ENCODE data around the gene CIRBP.
"Not testable (repeated sequence)": the region's sequence is repeated elsewhere in the genome, so short reads cannot be mapped to it uniquely, and the experiment has no call there.

CIRBP gene

GRCh38 chr19:1292419-1293151 is 23.5 kb downstream of the CIRBP start:
- DNase-seq (ENCODE audit: low spot score): no peak

GRCh38 chr19:1293782-1294604 is 24.9 kb downstream of the CIRBP start:
- DNase-seq (ENCODE audit: low spot score): no peak

- DNase-seq (ENCODE audit: low spot score): no peak
Measured at GRCh38 chr19:1294688-1295087, 25.6 kb downstream of the CIRBP start.

GRCh38 chr19:1295169-1296012 is 26.3 kb downstream of the CIRBP start:
- DNase-seq (ENCODE audit: low spot score): no peak

- DNase-seq (ENCODE audit: low spot score): no peak
Measured at GRCh38 chr19:1296078-1296477, 26.9 kb downstream of the CIRBP start.

GRCh38 chr19:1296575-1297271 is 27.6 kb downstream of the CIRBP start:
- no peak for DNase-seq (ENCODE audit: low spot score)

- no peak for DNase-seq (ENCODE audit: low spot score)
Measured at GRCh38 chr19:1298235-1298634, 29.1 kb downstream of the CIRBP start.

- DNase-seq (ENCODE audit: low spot score): no peak
Measured at GRCh38 chr19:1299801-1300200, 30.7 kb downstream of the CIRBP start.

GRCh38 chr19:1300744-1301490 is 31.8 kb downstream of the CIRBP start:
- DNase-seq (ENCODE audit: low spot score): no peak

GRCh38 chr19:1302533-1303239 is 33.6 kb downstream of the CIRBP start:
- DNase-seq (ENCODE audit: low spot score): peak; percentile 84

- no peak for DNase-seq (ENCODE audit: low spot score)
Measured at GRCh38 chr19:1304197-1304924, 35.2 kb downstream of the CIRBP start.

GRCh38 chr19:1305354-1305753 is 36.2 kb downstream of the CIRBP start:
- not testable (repeated sequence) for DNase-seq (ENCODE audit: low spot score)

- no peak for DNase-seq (ENCODE audit: low spot score)
Measured at GRCh38 chr19:1307320-1307719, 38.2 kb downstream of the CIRBP start.

- no peak for DNase-seq (ENCODE audit: low spot score)
Measured at GRCh38 chr19:1307755-1308303, 38.7 kb downstream of the CIRBP start.

GRCh38 chr19:1308718-1309117 is 39.6 kb downstream of the CIRBP start:
- DNase-seq (ENCODE audit: low spot score): no peak

- DNase-seq (ENCODE audit: low spot score): no peak
Measured at GRCh38 chr19:1309977-1310852, 41.1 kb downstream of the CIRBP start.

GRCh38 chr19:1310853-1311180 is 41.7 kb downstream of the CIRBP start:
- DNase-seq (ENCODE audit: low spot score): no peak

- DNase-seq (ENCODE audit: low spot score): no peak
Measured at GRCh38 chr19:1311543-1312091, 42.5 kb downstream of the CIRBP start.

Data from globus pallidus (tissue), 1 donor.